ENCODE data around the gene CES4A. TPM values are rescaled to one million over a fixed set of nuclear protein-coding genes. Genes with fewer than 3 reads are reported as not detected.

Gene CES4A
- total RNA-seq (2022), result 5.1 and 6.6 TPM in 2 replicates
- Bru-seq, nascent RNA, result percentile 30 among the genes with signal in this experiment
- percentile 38 among the genes with signal in this experiment for BruChase-seq, experiment 1, labeled RNA remaining after a 6-hour chase
- percentile 36 among the genes with signal in this experiment for BruChase-seq, experiment 2, labeled RNA remaining after a 2-hour chase
- long read RNA-seq, partial matches to known transcripts, result 1 of 11 reads
- long read RNA-seq, other reads (novel, unspliced or antisense), result 10 of 11 reads

GRCh38 chr16:66988197-66988788, at the start of gene CES4A:
Gene CES4A (plus strand): TSS chr16:66988589. CDS start chr16:66988773, 184 bp downstream.
- H3K36me3 Mint-ChIP-seq (ENCODE audit: insufficient read depth, unreplicated experiment), result peaks cover 3% of the 10 kb centered on the region
- ChIA-PET POLR2A (interaction anchor here (0.5 to 1.7 kb wide), 8 partner anchors 8 to 655 kb away, joined by 3 to 8 read pairs (median 3); no protein-coding TSS in a partner anchor), CTCF (interaction anchor here (0.6 to 1.8 kb wide), 9 partner anchors 11 to 740 kb away, joined by 3 to 8 read pairs (median 3); no protein-coding TSS in a partner anchor)
- intact Hi-C loops (cut with micrococcal nuclease), result no loop called here
- peak; percentile 87 for DNase-seq (ENCODE audit: unreplicated experiment)
- no peaks in the 10 kb centered on the region for H3K27me3 Mint-ChIP-seq (ENCODE audit: insufficient read depth, unreplicated experiment)
- no peaks in the 10 kb centered on the region for H3K9me3 Mint-ChIP-seq (ENCODE audit: unreplicated experiment)
- peaks cover 16% of the 10 kb centered on the region for H3K4me1 Mint-ChIP-seq (ENCODE audit: insufficient read depth, unreplicated experiment)
- no peak for TF ChIP-seq CTCF (IDR thresholded peaks at IDR 0.05; ENCODE audit: unreplicated experiment)
- peak within 1 kb of the TSS; percentile 76 for H3K27ac Mint-ChIP-seq (ENCODE audit: low read depth, unreplicated experiment)
- H3K4me3 Mint-ChIP-seq (ENCODE audit: unreplicated experiment), result no peak within 1 kb of the TSS
- no TSS peak for BruUV-seq (replicated peaks)

GRCh38 chr16:66939366-66939765, 49.0 kb upstream of the CES4A start:
- Mint-ChIP-seq H3K9me3 (ENCODE audit: unreplicated experiment) (no peaks in the 10 kb centered on the region), H3K36me3 (ENCODE audit: insufficient read depth, unreplicated experiment) (peaks cover 50% of the 10 kb centered on the region), H3K4me1 (ENCODE audit: insufficient read depth, unreplicated experiment) (peaks cover 11% of the 10 kb centered on the region), H3K4me3 (ENCODE audit: unreplicated experiment) (no peak overlapping the region), H3K27ac (ENCODE audit: low read depth, unreplicated experiment) (no peak overlapping the region), H3K27me3 (ENCODE audit: insufficient read depth, unreplicated experiment) (no peaks in the 10 kb centered on the region)
- intact Hi-C loops (cut with micrococcal nuclease), result no loop called here
- no TSS peak for BruUV-seq (replicated peaks)
- no peak for DNase-seq (ENCODE audit: unreplicated experiment)
- ChIA-PET POLR2A (interaction anchor here (1.4 kb wide), 1 partner anchor 9 kb away, joined by 4 read pairs; no protein-coding TSS in a partner anchor), CTCF (interaction anchor here (0.6 to 3.2 kb wide), 2 partner anchors 44 to 89 kb away, joined by 3 to 15 read pairs; no protein-coding TSS in a partner anchor)
- no peak for TF ChIP-seq CTCF (IDR thresholded peaks at IDR 0.05; ENCODE audit: unreplicated experiment)

- POLR2A ChIA-PET, result interaction anchor here (0.9 to 1.4 kb wide), 2 partner anchors 9 to 10 kb away, joined by 3 to 4 read pairs; no protein-coding TSS in a partner anchor
- Mint-ChIP-seq H3K9me3 (ENCODE audit: unreplicated experiment) (no peaks in the 10 kb centered on the region), H3K27ac (ENCODE audit: low read depth, unreplicated experiment) (no peak overlapping the region), H3K27me3 (ENCODE audit: insufficient read depth, unreplicated experiment) (no peaks in the 10 kb centered on the region), H3K36me3 (ENCODE audit: insufficient read depth, unreplicated experiment) (peaks cover 50% of the 10 kb centered on the region), H3K4me1 (ENCODE audit: insufficient read depth, unreplicated experiment) (peaks cover 11% of the 10 kb centered on the region), H3K4me3 (ENCODE audit: unreplicated experiment) (no peak overlapping the region)
- no TSS peak for BruUV-seq (replicated peaks)
- CTCF ChIA-PET, result interaction anchor here (3.2 kb wide), 1 partner anchor 45 kb away, joined by 15 read pairs; no protein-coding TSS in a partner anchor
- no peak for TF ChIP-seq CTCF (IDR thresholded peaks at IDR 0.05; ENCODE audit: unreplicated experiment)
- DNase-seq (ENCODE audit: unreplicated experiment), result no peak
- intact Hi-C loops (cut with micrococcal nuclease), result no loop called here
Measured at GRCh38 chr16:66940236-66940635, 48.2 kb upstream of the CES4A start.

DNA sequence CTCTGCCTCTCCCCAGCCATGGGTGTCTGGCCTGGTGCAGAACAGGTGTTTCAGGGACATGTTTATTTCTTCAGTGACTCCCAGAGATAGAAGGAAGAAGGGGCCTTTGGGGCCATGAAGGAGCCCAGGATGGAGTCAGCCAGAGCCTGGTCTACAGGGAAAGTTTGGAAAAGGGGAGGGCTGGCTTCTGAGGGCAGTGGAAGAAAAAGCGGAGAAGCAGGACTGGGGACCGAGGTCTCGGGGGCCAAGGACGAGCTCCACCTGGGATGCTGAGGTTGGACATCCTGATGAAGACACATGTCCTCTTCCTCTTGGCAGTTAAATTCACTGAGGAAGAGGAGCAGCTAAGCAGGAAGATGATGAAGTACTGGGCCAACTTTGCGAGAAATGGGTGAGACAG, 45.4 kb upstream of the CES4A start:
- no TSS peak for BruUV-seq (replicated peaks)
- no peaks in the 10 kb centered on the region for H3K9me3 Mint-ChIP-seq (ENCODE audit: unreplicated experiment)
- ChIA-PET CTCF (interaction anchor here (1.9 to 7.0 kb wide), 2 partner anchors 10 to 48 kb away, joined by 4 to 66 read pairs; no protein-coding TSS in a partner anchor), POLR2A (interaction anchor here (0.6 to 0.9 kb wide), 2 partner anchors 48 to 236 kb away, joined by 3 read pairs; no protein-coding TSS in a partner anchor)
- H3K36me3 Mint-ChIP-seq (ENCODE audit: insufficient read depth, unreplicated experiment), result peaks cover 37% of the 10 kb centered on the region
- H3K4me1 Mint-ChIP-seq (ENCODE audit: insufficient read depth, unreplicated experiment), result peaks cover 5% of the 10 kb centered on the region
- no peaks in the 10 kb centered on the region for H3K27me3 Mint-ChIP-seq (ENCODE audit: insufficient read depth, unreplicated experiment)
- H3K27ac Mint-ChIP-seq (ENCODE audit: low read depth, unreplicated experiment), result no peak overlapping the region
- H3K4me3 Mint-ChIP-seq (ENCODE audit: unreplicated experiment), result no peak overlapping the region
- intact Hi-C loops (cut with micrococcal nuclease), result no loop called here
- TF ChIP-seq CTCF (IDR thresholded peaks at IDR 0.05; ENCODE audit: unreplicated experiment), result no peak
- DNase-seq (ENCODE audit: unreplicated experiment), result no peak
